ENCODE measurements around the gene ZNF45. TPM values are rescaled to one million over a fixed set of nuclear protein-coding genes. Genes with fewer than 3 reads are reported as not detected.
"Not testable (repeated sequence)": the region's sequence is repeated elsewhere in the genome, so short reads cannot be mapped to it uniquely, and the experiment has no call there.

The ZNF45 gene
- total RNA-seq, 2 donors from 2014 or later: 11.5 to 14.4 TPM

DNA sequence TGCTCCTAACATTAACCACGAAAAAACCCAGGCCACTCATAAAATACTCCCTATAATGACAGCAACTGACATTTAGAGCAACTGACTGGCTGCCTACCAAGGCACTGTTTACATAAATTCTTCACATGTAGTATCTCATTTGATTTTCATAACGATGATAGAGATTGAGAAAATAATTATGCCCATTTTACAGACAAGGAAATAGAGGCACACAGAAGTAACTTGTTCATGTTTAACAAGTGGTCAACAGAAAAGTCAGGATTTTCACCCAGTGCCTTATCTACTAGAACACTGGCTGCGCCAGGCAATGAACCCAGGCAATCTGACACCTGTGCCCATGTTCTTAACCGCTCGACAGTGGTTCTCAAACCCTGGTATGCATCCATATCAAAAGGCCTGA is 6.3 kb downstream of the ZNF45 start:
- no peak for DNase-seq (ENCODE audit: low spot score)
- intact Hi-C loops (cut with DNase I): no loop called here

DNA sequence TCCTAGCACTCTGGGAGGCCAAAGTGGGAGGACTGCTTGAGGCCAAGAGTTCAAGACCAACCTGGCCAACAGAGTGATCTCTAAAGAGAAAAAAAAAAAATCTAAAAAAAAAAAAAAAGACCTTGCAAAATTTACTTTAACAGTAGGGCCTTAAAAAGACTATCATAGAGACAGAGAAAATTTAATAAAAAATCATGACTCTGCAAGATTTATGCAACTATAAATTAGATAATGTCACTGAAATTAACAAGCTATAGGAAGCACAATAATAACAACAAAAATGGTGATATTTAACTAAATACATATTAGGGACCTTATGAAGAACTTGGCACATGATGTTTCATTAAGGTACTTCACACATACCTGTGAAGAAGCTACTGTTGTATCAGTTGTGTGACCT is 11.2 kb downstream of the ZNF45 start:
- intact Hi-C loops (cut with DNase I): no loop called here
- DNase-seq (ENCODE audit: low spot score): no peak

DNA sequence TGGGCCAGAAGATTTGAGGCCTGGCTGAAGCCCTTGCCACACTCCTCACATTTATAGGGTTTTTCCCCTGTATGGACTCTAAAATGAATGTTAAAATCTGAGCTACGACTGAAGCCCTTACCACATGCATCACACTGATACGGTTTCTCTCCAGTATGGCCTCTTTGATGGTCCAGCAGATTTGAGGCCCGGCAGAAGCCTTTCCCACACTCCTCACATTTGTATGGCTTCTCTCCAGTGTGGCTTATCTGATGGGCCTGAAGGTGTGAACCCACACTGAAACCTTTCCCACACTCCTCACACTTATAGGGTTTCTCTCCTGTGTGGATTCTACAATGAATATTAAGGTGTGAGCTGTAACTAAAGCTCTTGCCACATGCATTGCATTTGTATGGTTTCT is 21.0 kb downstream of the ZNF45 start:
- no peak for DNase-seq (ENCODE audit: low spot score)
- intact Hi-C loops (cut with DNase I): no loop called here

DNA sequence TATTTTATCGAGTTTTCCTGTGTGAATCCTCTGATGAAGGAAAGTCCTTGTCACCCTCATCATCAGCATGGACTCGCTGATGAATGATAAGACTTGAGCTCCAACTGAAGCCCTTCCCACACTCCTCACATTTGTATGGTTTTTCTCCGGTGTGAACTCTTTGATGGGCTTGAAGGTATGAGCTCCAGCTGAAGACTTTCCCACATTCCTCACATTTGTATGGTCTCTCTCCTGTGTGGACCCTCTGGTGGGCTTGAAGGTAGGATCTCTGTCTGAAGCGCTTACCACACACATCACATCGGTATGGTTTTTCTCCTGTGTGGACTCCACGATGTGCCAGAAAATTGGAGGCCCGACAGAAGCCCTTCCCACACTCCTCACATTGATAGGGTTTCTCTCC is 21.7 kb downstream of the ZNF45 start:
- intact Hi-C loops (cut with DNase I): no loop called here
- DNase-seq (ENCODE audit: low spot score): no peak

DNA sequence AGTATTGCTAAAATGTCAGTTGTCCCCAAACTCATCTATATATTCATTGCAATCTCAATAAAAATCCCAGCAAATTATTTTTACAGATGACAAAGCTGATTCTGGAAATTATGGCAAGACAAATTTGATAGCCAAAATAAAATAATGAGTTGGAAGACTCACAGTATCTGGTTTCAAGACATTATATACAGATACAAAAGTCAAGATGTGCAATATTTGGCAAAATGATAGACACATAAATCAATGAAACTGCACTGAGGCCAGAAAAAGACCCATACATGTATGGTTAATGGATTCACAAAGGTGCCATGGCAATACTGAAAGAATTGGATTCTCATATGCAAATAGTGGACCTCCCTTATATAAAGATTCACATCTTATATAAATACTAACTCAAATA is 24.2 kb downstream of the ZNF45 start:
- no peak for DNase-seq (ENCODE audit: low spot score)
- intact Hi-C loops (cut with DNase I): no loop called here

DNA sequence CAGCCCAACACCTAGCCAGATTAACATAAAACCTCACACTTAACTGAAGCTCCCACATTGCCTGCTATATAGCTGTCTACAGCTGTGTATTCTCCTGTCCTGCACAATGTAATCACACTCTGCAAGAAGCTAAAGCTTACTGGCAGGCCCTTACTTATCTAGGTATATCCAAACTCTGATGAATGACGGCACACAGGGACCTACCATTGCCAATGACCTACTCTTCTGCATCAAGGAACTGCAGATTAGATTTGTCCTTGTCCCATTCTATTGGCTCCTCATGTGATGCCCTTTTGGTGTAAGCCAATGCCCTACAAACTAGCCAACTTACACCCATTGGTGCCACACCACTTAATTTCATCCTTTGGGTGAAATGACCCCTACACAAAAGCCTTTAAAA is 26.4 kb downstream of the ZNF45 start:
- intact Hi-C loops (cut with DNase I): no loop called here
- no peak for DNase-seq (ENCODE audit: low spot score)

DNA sequence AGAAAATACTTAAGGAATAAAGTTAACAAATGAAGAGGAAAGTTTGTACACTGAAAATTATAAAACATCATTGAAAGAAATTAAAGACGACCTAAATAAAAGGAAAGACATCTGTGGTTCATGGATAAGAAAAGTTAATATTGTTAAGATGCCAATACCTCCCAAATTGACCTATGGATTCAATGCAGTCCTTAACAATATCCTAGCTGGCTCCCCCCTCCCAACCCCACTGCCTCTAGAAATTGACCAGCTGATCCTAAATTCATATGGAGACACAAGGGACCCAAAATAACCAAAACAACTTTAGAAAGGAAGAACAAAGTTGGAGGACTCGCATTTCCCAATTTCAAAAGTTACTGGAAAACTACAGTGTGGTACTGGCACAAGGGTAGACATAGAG is 28.3 kb downstream of the ZNF45 start:
- intact Hi-C loops (cut with DNase I): no loop called here
- no peak for DNase-seq (ENCODE audit: low spot score)

DNA sequence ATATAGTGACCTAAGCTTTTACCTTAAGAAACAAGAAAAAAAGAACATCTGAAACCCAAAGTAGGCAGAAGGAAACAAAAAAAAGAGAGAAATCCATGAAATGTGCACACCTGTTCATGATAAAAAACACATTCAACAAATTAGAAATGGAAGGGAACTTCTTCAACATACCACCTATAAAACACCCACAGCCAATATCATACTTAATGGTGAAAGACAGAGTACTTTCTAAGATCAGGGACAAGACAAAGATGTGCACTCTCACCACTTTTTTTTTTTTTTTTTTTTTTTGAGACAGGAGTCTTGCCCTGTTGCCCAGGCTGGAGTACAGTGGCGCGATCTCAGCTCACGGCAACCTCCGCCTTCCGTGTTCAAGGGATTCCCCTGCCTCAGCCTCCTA is 29.2 kb downstream of the ZNF45 start:
- intact Hi-C loops (cut with DNase I): no loop called here
- DNase-seq (ENCODE audit: low spot score): no peak

DNA sequence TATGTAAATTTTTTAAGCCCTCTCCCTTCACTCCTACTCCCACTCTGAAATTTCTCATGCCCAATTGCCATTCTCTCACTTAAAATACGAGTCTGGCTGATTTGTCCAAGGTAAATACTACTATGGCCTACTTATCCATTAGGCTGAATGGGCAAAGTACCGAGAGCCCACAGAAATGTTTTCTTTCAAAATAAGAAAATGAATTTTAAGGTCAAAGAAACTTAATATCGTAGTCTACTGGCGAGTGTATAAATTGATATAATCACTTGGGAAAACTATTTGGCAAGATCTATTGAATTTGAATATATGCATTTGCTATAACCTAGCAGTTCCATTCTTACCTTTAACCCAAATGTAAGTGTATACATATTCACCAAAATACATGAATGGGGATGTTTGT is 32.7 kb downstream of the ZNF45 start:
- DNase-seq (ENCODE audit: low spot score): no peak
- intact Hi-C loops (cut with DNase I): no loop called here

DNA sequence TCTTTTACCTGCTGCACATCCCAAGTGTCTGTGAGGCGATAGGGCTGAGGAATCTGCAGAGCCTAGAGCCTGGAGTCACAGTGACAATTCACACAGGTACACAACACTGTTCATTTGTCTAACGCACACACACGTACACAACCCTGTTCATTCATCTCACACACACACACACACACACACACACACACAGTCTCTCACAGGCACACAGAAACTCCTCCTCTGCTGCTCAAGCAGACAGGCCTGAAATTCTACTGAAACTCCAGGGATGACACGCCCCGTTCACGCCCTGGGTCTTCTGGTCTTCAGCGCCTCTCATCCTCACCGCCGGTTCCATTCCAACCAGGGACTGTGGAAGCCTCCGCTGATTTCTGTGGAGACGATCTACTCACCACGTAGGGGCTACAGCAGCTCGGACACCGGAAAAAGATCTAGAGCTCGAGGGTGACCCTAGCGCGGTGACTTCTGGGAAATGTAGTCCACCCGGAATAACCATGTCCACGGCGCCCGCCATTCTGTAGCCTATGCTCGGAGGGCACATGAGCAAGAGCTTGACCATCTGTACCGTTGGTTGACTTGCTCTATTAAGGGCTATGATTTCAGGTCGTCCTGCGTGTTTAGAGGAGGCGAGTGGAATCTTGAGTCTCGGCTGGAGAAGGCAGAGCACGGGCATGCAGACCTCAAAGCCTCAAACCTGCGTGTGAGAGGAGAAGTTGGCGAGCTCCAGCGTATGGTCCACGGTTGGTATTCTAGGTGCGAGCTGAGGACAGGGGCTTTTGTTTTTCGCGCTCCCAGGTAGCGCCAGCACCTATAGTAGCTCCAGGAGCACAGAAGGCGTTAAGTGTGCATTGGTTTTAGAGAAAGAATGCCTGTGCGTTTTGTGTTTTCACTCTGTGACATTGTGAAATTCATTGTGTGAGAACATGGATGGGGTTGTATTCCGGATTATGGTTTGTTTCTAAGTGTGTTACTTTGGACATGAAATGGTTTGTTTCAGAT is 33.4 kb downstream of the ZNF45 start:
- peak; percentile 92 for DNase-seq (ENCODE audit: low spot score)
- intact Hi-C loops (cut with DNase I): loop anchor here in 1 of 2 donors (2.0 kb wide), 1 partner anchor 75 kb away; the partner anchor contains the start of gene ZNF283

DNA sequence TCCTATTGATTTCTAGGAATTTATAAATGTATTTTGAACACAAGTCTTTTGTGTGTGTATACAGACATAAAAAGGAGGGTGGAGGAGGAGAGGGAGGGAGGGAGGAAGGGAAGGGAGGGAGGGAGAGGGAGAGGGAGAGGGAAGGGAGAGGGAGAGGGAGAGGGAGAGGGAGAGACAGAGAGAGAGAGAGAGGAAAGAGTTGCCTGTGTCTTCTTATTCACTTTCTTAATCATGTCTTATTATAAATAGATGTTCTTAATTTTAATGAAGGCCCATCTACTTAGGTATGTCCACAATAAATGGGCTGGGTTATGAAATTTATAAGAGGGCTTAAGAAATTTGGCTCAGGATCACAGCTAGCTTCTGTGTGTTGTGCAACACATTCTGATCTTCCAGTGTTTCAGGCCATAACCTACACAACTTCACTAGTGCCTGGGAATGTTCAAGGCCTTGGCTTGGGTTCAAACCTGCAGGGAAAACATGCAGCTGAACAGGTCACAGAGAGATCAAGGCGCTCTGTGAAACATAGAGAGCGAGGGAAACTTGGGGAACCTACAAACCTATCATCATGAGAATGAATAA is 39.3 kb downstream of the ZNF45 start:
- DNase-seq (ENCODE audit: low spot score): no peak
- intact Hi-C loops (cut with DNase I): no loop called here

DNA sequence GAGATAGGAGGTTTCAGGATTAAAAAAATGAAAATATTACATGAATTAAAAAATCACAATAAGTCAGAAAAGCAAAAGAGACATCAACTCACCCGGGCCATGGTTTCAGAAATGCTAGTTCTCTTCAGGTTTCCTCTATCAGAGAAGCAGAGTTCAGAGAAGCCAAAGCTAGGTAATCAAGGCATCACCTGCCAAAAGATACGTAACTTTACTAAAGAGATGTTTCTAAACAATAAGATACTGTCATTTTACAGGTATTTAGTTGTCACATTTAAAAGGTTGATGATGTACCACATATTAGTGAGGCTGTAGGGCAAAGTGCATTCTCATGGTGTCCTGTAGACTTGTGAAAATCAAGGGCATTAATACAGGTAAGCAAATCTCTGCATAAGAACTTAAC is 51.2 kb downstream of the ZNF45 start, which contains the start of gene ZNF404:
ZNF404 (minus strand) TSS at position 101 of the 400 bp plus-strand sequence.
- DNase-seq (ENCODE audit: low spot score): no peak
- intact Hi-C loops (cut with DNase I): no loop called here

DNA sequence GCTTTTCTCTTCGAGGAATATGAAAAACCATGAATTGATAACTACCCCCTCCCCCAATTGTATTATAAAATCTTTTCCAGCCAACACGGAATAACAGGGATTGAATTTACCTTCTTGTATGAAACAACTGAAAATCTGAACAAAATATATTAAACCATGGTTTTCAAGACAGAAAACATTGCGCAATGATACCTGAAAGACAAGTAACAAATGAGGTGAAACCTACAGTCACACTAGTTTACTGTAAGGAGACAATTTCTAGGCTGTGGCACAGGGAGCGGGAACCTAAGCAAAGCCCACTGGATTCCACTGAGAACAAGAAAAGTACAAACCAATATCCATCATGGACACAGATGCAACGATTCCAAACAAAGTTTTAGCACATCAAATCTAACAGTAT is 54.6 kb downstream of the ZNF45 start:
- intact Hi-C loops (cut with DNase I): no loop called here

DNA sequence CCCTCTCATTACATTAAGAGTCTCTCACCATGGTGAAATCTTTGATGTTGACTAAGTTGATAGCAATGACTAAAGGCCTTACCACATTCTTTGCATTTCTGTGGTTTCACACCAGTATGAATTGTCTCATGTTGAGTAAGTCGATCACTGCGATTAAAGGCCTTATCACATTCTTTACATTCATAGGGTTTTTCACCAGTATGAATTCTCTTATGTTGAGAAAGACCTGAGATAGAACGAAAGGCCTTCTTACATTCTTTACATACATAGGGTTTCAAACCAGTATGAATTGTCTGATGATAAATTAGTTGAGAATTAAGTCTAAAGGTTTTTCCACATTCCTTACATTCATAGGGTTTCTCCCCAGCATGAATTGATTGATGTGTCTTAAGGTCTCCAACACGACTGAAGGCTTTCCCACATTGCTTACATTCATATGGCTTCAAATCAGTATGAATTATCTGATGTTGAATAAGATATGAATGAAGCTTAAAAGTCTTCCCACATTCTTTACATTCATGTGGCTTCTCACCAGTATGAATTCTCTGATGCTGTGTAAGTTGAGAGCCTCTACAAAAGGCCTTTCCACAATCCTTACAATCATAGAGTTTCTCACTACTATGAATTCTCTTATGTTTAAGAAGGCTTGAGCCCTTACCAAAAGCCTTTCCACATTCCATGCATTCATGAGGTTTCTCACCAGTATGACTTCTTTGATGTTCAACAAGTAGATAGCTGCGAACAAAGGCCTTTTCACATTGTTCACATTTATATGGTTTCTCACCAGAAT is 62.3 kb downstream of the ZNF45 start:
- no peak for DNase-seq (ENCODE audit: low spot score)
- intact Hi-C loops (cut with DNase I): no loop called here

More for the DNA sequence above, 54.6 kb downstream of the ZNF45 start:
- DNase-seq (ENCODE audit: low spot score): no peak

DNA sequence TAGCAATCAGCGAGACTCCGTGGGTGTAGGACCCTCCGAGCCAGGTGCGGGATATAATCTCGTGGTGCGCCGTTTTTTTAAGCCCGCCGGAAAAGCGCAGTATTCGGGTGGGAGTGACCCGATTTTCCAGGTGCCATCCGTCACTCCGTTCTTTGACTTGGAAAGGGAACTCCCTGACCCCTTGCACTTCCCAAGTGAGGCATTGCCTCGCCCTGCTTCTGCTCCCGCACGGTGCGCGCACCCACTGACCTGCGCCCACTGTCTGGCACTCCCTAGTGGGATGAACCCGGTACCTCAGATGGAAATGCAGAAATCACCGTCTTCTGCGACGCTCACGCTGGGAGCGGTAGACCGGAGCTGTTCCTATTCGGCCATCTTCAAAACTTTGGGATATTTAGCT is 68.2 kb downstream of the ZNF45 start:
- DNase-seq (ENCODE audit: low spot score); intact Hi-C loops (cut with DNase I): not testable (repeated sequence)

Other genes with a start within 250 kb of the ZNF45 start
- gene IRGC, start 219.2 kb downstream of the ZNF45 start, total RNA-seq: not detected
- 10 to 100 TPM; 35.3 to 40.4 TPM for gene SMG9, start 180.3 kb downstream of the ZNF45 start, total RNA-seq
- 1 to 10 TPM; 4.0 to 5.8 TPM for gene KCNN4, start 154.3 kb downstream of the ZNF45 start, total RNA-seq
- gene LYPD5, start 132.8 kb downstream of the ZNF45 start, total RNA-seq: 1 to 10 TPM; 2.5 to 4.0 TPM
- 1 to 10 TPM; 9.7 to 9.8 TPM for gene ZNF283, start 108.0 kb downstream of the ZNF45 start, total RNA-seq
- gene ZNF404, start 51.3 kb downstream of the ZNF45 start, total RNA-seq: 1 to 10 TPM; 2.1 to 3.4 TPM
- 1 to 10 TPM; 4.4 to 7.4 TPM for gene ZNF221, start 15.9 kb upstream of the ZNF45 start, total RNA-seq
- gene ZNF155, start 48.9 kb upstream of the ZNF45 start, total RNA-seq: 1 to 10 TPM; 5.0 to 6.7 TPM
- gene ZNF230, start 67.7 kb upstream of the ZNF45 start, total RNA-seq: 1 to 10 TPM; 3.6 to 3.9 TPM
- 1 to 10 TPM; 3.5 to 4.1 TPM for gene ZNF222, start 90.1 kb upstream of the ZNF45 start, total RNA-seq
- 1 to 10 TPM; 2.8 to 3.7 TPM for gene ZNF223, start 116.8 kb upstream of the ZNF45 start, total RNA-seq
- gene ZNF284, start 136.9 kb upstream of the ZNF45 start, total RNA-seq: 1 to 10 TPM; 2.3 to 2.5 TPM
- 10 to 100 TPM; 16.4 to 21.0 TPM for gene ZNF224, start 159.1 kb upstream of the ZNF45 start, total RNA-seq
- gene ZNF225, start 178.1 kb upstream of the ZNF45 start, total RNA-seq: 1 to 10 TPM; 3.5 to 6.0 TPM
- gene ZNF234, start 206.3 kb upstream of the ZNF45 start, total RNA-seq: 10 to 100 TPM in 1 of 2 donors, 1 to 10 TPM in 1; 9.4 to 10.0 TPM
- gene ZNF226, start 229.8 kb upstream of the ZNF45 start, total RNA-seq: 10 to 100 TPM; 15.8 to 19.8 TPM